ENCODE measurements around the gene PKHD1. TPM values are rescaled to one million over a fixed set of nuclear protein-coding genes. Genes with fewer than 3 reads are reported as not detected.
A peak's percentile ranks its signal among the peaks of the same experiment; 100 is the strongest.

PKHD1 gene
- total and polyA plus RNA-seq, 2 of the 8 experiments (the other 6 are each of a cell fraction or from before 2014, with no cell fraction given) = 0.06 to 0.09 TPM

DNA sequence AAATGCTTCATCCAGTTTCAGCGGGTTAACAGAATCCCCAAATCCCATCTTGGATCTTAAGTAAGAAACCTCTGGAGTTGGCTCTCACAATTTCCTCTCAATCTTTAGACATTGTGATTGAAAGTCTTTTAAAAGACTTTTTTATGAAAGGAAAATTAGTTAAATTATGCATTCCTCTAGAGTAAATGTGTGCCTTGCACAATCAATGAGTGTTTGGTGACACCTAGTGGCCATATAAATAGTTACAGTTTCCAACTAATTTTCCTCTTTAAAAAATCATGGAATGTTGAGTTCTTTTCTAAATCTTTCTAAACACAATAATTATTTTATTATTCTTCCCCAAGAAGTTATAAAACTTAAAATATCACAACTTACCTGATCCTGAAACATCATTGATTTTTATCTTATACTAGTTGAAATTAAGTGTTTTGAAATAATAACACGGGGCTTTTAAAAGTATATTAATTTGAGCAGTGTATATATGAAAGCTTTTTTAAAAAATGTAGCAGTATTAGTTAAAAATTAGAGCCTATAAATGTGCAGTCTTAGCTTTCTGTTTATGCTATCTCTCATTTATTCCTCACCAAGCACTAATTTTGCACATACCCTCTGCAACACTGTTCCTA, 66.4 kb downstream of the PKHD1 start:
- TF ChIP-seq, protein P1, sequence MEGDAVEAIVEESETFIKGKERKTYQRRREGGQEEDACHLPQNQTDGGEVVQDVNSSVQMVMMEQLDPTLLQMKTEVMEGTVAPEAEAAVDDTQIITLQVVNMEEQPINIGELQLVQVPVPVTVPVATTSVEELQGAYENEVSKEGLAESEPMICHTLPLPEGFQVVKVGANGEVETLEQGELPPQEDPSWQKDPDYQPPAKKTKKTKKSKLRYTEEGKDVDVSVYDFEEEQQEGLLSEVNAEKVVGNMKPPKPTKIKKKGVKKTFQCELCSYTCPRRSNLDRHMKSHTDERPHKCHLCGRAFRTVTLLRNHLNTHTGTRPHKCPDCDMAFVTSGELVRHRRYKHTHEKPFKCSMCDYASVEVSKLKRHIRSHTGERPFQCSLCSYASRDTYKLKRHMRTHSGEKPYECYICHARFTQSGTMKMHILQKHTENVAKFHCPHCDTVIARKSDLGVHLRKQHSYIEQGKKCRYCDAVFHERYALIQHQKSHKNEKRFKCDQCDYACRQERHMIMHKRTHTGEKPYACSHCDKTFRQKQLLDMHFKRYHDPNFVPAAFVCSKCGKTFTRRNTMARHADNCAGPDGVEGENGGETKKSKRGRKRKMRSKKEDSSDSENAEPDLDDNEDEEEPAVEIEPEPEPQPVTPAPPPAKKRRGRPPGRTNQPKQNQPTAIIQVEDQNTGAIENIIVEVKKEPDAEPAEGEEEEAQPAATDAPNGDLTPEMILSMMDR (IDR thresholded peaks at IDR 0.05; ENCODE audit: control extremely low read depth in 1 of 3, insufficient read depth in 1 of 3, low read depth in 1 of 3, low read length in 3 of 3) = peak in 2 of 3 experiments; percentile 30 to 43; a peak in 2 of 4 replicates
- peak; percentile 44; the same call in 1 of the 2 replicates for TF ChIP-seq CEBPB (IDR thresholded peaks at IDR 0.05; ENCODE audit: low read depth, low read length)
- TF ChIP-seq RNF2 (IDR thresholded peaks at IDR 0.05; ENCODE audit: borderline replicate concordance, low read depth, low read length, missing control alignments, poor library complexity, severe bottlenecking) = no peak
- no peak for TF ChIP-seq NRF1 (IDR thresholded peaks at IDR 0.05; ENCODE audit: low read depth, low read length)
- no peak for TF ChIP-seq SAP30 (IDR thresholded peaks at IDR 0.05; ENCODE audit: insufficient read depth, insufficient replicate concordance, low read length)
- peak; percentile 71 to 87 for TF ChIP-seq RAD21 (IDR thresholded peaks at IDR 0.05 in 1 of 2, conservative IDR thresholded peaks at IDR 0.05 in 1 of 2; ENCODE audit: low read depth in 2 of 2, low read length in 2 of 2)
- TF ChIP-seq TCF12 (IDR thresholded peaks at IDR 0.05; ENCODE audit: low read depth, low read length) = no peak
- no peak for FAIRE-seq
- ChIA-PET CTCF (ENCODE audit: partially characterized antibody) (interaction anchor here (0.7 to 4.4 kb wide), 24 partner anchors 10 to 1994 kb away, joined by 3 to 30 read pairs (median 3); partner anchors contain the start of gene TFAP2B), POLR2A (ENCODE audit: partially characterized antibody) (no interaction called here)
- no peak overlapping the region for H3K27ac ChIP-seq (ENCODE audit: low read depth, low read length)
- H4K8ac ChIP-seq (ENCODE audit: extremely low read depth, insufficient read depth, low read length) = no peak overlapping the region
- H2AK5ac ChIP-seq (ENCODE audit: low read depth, low read length) = no peak overlapping the region
- H4K20me1 ChIP-seq (replicated peaks in 1 of 2; ENCODE audit: control insufficient read depth in 1 of 2, insufficient read depth in 2 of 2, low read length in 2 of 2) = no peaks in the 10 kb centered on the region
- no peak overlapping the region for H3K4me2 ChIP-seq (ENCODE audit: insufficient read depth in 1 of 2, low read depth in 2 of 2, low read length in 2 of 2)
- H2BK12ac ChIP-seq (ENCODE audit: low read depth, low read length) = no peak overlapping the region
- H3K4ac ChIP-seq (replicated peaks; ENCODE audit: insufficient read length, low read depth, low read length) = no peak overlapping the region
- DNase-seq (ENCODE audit: low read depth in 1 of 2, low spot score in 2 of 2) = no peak
- no peak overlapping the region for H2BK5ac ChIP-seq (ENCODE audit: low read depth, low read length)
- H3K79me2 ChIP-seq (ENCODE audit: control insufficient read depth in 1 of 2, insufficient read depth in 2 of 2, low read length in 2 of 2) = no peaks in the 10 kb centered on the region
- H3K27me3 ChIP-seq (replicated peaks in 1 of 4; ENCODE audit: control insufficient read depth in 3 of 4, extremely low read depth in 1 of 4, insufficient read depth in 3 of 4, low read length in 3 of 4) = no peaks in the 10 kb centered on the region
- H3K23ac ChIP-seq (ENCODE audit: insufficient read length) = no peak overlapping the region
- H4K5ac ChIP-seq (ENCODE audit: insufficient read length, low read depth, low read length) = no peak overlapping the region
- no peaks in the 10 kb centered on the region for H3K36me3 ChIP-seq (ENCODE audit: control insufficient read depth in 2 of 4, insufficient read depth in 4 of 4, low read length in 3 of 4)
- H2BK20ac ChIP-seq (ENCODE audit: low read length) = no peak overlapping the region
- H2BK15ac ChIP-seq (ENCODE audit: low read length) = no peak overlapping the region
- H3K79me1 ChIP-seq (ENCODE audit: low read depth, low read length) = no peaks in the 10 kb centered on the region
- peaks cover 0 to 6% (median 1%) of the 10 kb centered on the region in 4 experiments; a peak in 2 of 7 replicates for H3K4me1 ChIP-seq (replicated peaks in 1 of 4; ENCODE audit: control insufficient read depth in 3 of 4, insufficient read depth in 4 of 4, low read length in 3 of 4)
- H2AFZ ChIP-seq (ENCODE audit: low read length) = no peak overlapping the region
- no peak overlapping the region for H4K91ac ChIP-seq (replicated peaks; ENCODE audit: insufficient read length, low read length)
- no peak overlapping the region for H3K4me3 ChIP-seq (ENCODE audit: extremely low read depth in 1 of 4, insufficient read depth in 2 of 4, low read depth in 3 of 4, low read length in 4 of 4)
- no peak overlapping the region for H3K56ac ChIP-seq (replicated peaks; ENCODE audit: insufficient read length, low read depth, low read length)
- H3K9ac ChIP-seq (replicated peaks in 1 of 4; ENCODE audit: extremely low read depth in 1 of 4, low read depth in 3 of 4, low read length in 3 of 4) = no peak overlapping the region
- no peaks in the 10 kb centered on the region for H3K9me3 ChIP-seq (ENCODE audit: insufficient read depth in 2 of 2, low read depth in 1 of 2, low read length in 1 of 2)
- no peaks in the 10 kb centered on the region for H3K23me2 ChIP-seq (ENCODE audit: low read depth, low read length)
- H2BK120ac ChIP-seq (replicated peaks; ENCODE audit: low read depth, low read length) = no peak overlapping the region
- H3K14ac ChIP-seq (ENCODE audit: insufficient read length) = no peak overlapping the region
- H3K18ac ChIP-seq (ENCODE audit: extremely low read depth, low read length) = no peak overlapping the region
- 84% methylated on average over 2 of the region's 2 CpGs; no CpG with 5 or more reads in 1 of the 2 experiments for WGBS, 2 experiments (ENCODE audit: extremely low coverage in 1 of 2, insufficient coverage in 1 of 2, insufficient read length in 1 of 2, insufficient replicate concordance in 2 of 2, low coverage in 1 of 2, low lambda C conversion rate in 2 of 2, missing lambda C conversion rate in 1 of 2)

Data from H1 (cell line).